SJSA1 (cell line): ENCODE measurements around the gene UTS2B. TPM values are rescaled to one million over a fixed set of nuclear protein-coding genes. Genes with fewer than 3 reads are reported as not detected.

Experiments used
- total RNA-seq: library from RNA; depleted of rRNA; stranded (reverse); fragments of >200 nt; shearing (Covaris generic); gene quantifications from 2 replicates; pipeline ENCODE4 v1.2.3, GENCODE V29; 2014; rRNA removed

Gene UTS2B
- total RNA-seq, 1 experiment from 2014 or later = 0.76 TPM

Other genes starting within 250 kb of the UTS2B start
- not detected in 2 replicates for gene OSTN, start 131.3 kb downstream of the UTS2B start, total RNA-seq
- gene CCDC50, start 1.1 kb downstream of the UTS2B start, total RNA-seq = 132 and 155 TPM in 2 replicates
- gene PYDC2, start 130.6 kb upstream of the UTS2B start, total RNA-seq = not detected in 2 replicates